GM23338 (cell line): Measurements from ENCODE around the gene ZNF317.

Source experiments
- EZH2 ChIP-seq: fragments of 200-600 bp; sonication (generic); IDR thresholded peaks from one replicate; pipeline ENCODE4 v1.8.0; 2017; ENCODE audit warnings: antibody characterized with exemption, mild to moderate bottlenecking, low read depth; ENCODE audit not compliant: unreplicated experiment
- TF ChIP-seq, protein P1 (sequence below): IDR thresholded peaks from one replicate; pipeline ENCODE4 v1.6.1; 2018; ENCODE audit warnings: antibody characterized with exemption; ENCODE audit not compliant: unreplicated experiment
- TF ChIP-seq, protein P2 (sequence below), 2 experiments: fragments of 200-600 bp in 1 of 2; sonication (generic) in 1 of 2; conservative IDR thresholded peaks; 2 replicates each; pipeline versions ENCODE4 v1.5.1 to v1.6.1; 2016 to 2017; ENCODE audit warnings: antibody characterized with exemption in 2 of 2, low read depth in 2 of 2, mild to moderate bottlenecking in 2 of 2, moderate library complexity in 1 of 2

DNA sequence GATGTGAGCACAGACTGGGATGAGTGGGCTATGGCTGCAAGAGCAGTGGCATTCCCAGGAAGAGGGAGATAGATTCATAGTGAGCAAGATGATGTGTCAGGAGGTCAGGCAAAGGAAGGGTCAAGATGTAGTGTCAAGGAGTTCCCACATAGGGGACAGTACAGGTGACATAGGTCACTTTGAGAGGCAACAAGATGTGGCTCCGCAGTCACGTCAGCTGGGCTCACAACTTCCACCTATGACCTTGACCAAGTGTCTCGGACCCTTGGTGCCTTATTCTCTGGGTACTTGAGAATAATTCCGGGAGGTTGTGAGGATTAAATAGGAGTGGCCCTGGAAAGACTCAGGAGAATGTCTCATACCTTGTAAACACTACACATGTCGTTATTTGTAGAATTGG lies 10.5 kb downstream of the ZNF317 start:
- TF ChIP-seq, protein P1, sequence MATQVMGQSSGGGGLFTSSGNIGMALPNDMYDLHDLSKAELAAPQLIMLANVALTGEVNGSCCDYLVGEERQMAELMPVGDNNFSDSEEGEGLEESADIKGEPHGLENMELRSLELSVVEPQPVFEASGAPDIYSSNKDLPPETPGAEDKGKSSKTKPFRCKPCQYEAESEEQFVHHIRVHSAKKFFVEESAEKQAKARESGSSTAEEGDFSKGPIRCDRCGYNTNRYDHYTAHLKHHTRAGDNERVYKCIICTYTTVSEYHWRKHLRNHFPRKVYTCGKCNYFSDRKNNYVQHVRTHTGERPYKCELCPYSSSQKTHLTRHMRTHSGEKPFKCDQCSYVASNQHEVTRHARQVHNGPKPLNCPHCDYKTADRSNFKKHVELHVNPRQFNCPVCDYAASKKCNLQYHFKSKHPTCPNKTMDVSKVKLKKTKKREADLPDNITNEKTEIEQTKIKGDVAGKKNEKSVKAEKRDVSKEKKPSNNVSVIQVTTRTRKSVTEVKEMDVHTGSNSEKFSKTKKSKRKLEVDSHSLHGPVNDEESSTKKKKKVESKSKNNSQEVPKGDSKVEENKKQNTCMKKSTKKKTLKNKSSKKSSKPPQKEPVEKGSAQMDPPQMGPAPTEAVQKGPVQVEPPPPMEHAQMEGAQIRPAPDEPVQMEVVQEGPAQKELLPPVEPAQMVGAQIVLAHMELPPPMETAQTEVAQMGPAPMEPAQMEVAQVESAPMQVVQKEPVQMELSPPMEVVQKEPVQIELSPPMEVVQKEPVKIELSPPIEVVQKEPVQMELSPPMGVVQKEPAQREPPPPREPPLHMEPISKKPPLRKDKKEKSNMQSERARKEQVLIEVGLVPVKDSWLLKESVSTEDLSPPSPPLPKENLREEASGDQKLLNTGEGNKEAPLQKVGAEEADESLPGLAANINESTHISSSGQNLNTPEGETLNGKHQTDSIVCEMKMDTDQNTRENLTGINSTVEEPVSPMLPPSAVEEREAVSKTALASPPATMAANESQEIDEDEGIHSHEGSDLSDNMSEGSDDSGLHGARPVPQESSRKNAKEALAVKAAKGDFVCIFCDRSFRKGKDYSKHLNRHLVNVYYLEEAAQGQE, result no peak
- TF ChIP-seq EZH2, result no peak
- TF ChIP-seq, protein P2, sequence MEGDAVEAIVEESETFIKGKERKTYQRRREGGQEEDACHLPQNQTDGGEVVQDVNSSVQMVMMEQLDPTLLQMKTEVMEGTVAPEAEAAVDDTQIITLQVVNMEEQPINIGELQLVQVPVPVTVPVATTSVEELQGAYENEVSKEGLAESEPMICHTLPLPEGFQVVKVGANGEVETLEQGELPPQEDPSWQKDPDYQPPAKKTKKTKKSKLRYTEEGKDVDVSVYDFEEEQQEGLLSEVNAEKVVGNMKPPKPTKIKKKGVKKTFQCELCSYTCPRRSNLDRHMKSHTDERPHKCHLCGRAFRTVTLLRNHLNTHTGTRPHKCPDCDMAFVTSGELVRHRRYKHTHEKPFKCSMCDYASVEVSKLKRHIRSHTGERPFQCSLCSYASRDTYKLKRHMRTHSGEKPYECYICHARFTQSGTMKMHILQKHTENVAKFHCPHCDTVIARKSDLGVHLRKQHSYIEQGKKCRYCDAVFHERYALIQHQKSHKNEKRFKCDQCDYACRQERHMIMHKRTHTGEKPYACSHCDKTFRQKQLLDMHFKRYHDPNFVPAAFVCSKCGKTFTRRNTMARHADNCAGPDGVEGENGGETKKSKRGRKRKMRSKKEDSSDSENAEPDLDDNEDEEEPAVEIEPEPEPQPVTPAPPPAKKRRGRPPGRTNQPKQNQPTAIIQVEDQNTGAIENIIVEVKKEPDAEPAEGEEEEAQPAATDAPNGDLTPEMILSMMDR (conservative IDR thresholded peaks at IDR 0.05; ENCODE audit: low read depth in 2 of 2), result no peak
